Measurements from ENCODE around the gene PXDN. TPM values are rescaled to one million over a fixed set of nuclear protein-coding genes. Genes with fewer than 3 reads are reported as not detected.

The PXDN gene
- total RNA-seq, 1 donor from 2014 or later = 1.5 TPM

DNA sequence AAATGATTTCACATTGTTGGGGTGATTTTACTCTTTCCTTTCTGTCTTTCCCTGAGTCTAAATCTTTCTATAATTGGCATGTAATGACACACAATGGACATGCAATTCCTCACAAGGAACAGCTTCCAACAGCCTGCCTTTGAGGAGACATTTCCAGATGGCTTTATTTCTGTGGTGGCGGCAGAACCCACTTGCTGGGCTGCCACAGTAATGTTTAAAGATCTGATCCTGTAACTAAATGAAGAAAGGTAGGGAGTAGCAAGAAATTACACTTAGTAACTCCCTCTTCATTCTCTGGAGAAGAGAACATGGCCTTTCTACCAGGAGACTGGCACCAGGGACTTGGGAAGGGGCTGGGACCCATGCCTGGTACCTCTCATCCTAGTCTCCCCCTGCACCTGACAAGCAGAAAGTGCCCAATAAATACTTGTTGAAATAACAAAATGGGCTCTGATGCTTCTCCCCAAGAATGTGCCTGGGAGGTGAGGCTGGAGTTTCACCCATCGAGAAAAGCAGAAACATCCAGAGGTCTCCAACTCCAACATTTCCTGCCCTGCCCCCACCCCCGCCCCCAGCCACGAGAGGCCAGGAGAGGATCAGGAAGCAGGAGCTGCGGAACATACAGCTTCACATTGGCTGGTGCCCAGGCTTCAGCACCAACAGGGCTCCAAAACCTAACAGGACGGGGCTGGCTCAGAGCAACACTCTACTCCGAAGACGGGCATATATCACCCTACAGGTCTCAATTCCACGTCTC lies 92.1 kb downstream of the PXDN start:
- intact Hi-C loops (cut with micrococcal nuclease) = no loop called here

DNA sequence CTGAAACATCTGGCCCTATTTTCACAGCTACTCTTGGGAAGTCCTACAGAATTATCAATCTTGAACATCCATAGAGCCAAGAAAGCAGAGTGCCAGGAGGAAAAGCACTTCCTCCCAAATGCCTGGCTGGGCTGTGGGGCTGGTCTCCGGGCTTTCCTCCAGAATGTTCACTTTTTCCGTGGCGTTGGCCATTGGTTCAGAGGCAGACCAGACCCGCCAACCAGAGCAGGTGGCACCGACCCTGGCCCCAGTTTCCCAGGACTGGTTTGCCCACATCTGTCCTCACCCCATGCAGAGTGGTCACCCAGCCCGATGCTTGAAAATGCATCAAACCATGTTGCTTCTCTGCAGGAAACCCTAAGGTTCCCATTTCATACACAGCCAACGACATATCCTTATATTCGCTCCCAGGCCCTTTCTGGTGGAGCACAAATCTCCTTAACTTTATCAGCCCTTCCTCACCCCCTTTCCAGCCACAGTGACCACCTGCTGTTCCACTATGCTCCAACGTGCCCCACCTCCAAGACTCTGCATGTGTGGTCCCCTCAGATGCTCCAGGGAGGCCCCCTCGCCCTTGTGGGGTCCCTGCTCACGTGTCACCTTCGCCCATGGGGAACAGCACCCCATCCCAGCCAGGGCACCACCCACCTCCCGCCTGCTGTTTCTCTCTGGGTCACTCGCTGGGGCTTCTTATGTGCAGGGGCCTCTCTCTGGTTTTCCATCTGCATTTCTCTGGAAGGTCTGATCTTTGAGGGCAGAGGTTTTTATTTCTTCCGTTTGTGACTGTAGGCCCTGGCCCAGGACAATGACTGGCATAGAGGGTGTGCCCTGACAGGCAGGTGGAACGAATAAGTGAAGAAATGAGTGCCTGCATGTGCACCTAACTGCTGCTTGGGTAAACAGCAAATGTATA lies 92.9 kb downstream of the PXDN start:
- intact Hi-C loops (cut with micrococcal nuclease) = no loop called here

DNA sequence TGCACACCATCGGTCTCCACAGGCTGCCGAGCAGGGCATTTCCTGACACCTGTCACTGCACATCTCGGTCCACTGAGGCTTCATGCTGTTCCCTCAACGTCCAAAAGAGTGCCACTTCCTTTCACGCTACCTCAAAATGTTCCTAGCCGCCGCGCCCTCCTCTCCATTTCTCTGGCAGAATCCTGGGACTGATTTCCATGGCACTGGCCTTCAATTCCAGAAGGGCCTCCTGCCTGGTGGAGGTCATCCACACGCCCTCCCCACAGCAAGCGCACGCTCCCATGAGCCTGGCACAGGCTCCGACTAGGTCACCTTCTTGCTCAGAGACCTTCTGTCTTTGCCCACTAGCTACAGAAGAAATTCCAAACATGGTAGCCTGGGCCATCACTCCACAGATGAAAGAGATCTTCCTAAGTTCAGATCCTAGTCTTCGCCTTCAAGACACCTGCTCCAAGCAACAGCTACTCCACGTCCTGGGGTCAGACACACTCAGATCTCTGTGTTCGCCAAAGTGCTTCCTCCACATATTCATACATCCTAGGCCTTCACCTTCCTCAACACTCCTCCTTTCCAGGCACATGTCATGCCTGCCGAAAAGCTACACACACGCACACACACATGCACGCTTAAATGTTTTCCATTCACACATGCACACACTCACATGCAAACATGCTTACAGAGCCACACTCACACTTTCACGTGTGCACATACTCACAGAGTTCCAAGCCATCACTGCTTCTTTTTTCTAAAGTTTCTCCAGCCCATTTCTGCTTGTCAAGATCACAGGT lies 94.0 kb downstream of the PXDN start:
- intact Hi-C loops (cut with micrococcal nuclease) = no loop called here

GRCh38 chr2:1649103-1650084 lies 94.9 kb downstream of the PXDN start:
- intact Hi-C loops (cut with micrococcal nuclease) = no loop called here

DNA sequence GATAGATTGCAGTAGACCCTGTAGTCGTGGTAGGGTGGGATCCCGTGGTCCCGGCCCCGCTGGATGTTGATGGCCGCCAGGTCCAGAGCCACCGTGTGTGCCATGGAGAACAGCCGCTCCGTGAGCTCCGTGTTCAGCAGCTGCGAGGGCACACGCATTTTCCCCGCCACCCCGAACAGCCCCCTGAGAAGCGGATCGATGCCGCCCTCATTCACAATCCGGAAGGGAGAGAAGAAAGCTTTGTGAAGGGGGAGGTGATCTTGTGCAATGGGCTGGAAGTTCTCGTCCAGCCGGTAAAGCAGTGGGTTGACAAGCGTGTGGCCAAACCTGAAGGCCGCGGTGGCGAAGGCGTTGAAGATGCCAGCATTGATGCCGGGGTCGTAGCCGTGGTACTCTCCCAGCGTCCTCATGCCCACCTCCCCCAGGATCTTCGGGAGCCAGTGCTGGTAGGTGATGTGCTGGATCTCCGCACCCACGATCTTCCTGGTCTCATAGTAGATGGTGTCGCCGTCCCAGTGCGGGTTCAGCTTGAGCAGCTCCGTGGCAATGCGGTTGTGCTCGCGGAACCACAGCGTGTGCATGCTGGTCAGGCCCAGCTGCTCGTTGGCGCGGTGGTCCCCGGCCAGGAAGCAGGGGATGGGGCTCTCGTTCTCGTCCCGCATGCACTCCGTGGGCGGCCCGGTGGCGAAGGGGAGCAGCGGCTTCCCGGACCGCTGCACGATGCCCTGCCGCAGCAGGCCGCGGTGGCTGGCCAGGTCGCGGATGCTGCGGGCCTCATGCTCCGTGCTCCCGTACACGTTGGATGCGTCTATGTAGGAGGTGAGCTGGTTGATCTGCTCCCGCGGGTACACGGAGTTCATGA lies 95.8 kb downstream of the PXDN start:
- intact Hi-C loops (cut with micrococcal nuclease) = no loop called here

GRCh38 chr2:1647417-1648240 lies 96.7 kb downstream of the PXDN start:
- intact Hi-C loops (cut with micrococcal nuclease) = no loop called here

GRCh38 chr2:1645761-1646476 lies 98.4 kb downstream of the PXDN start:
- intact Hi-C loops (cut with micrococcal nuclease) = no loop called here

GRCh38 chr2:1644427-1644826 lies 99.9 kb downstream of the PXDN start:
- intact Hi-C loops (cut with micrococcal nuclease) = no loop called here

DNA sequence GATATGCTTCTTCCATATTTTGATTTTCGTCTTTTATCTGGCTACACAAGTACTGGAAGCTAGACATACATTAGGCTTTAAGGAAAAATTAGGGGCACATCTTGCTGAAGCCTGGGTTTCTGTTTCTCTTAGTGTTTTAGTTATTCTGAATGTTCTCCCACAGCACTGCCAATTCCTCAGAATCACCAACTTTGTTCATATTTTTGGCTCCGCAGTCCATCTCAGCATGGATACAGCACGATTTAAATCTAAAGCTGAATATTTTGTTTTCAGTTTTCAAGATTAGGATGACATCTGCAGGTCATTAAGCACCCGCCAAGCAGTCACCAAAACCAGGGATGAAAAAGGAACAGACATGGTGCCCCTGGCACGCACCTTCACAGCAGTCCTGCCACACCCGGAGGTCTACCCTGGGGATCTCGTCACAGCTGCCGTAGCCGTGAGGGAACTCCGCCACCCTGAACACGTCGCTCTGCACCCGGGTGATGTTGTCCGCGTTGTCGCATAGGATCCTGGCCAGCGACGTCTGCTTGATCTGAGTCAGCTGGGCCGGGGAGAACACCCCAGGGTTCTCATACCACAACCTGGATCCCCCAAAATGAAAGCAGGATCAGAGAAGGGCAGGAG lies 101.2 kb downstream of the PXDN start:
- intact Hi-C loops (cut with micrococcal nuclease) = no loop called here

- intact Hi-C loops (cut with micrococcal nuclease) = no loop called here
Observed at GRCh38 chr2:1642066-1642861, 102.1 kb downstream of the PXDN start.

- intact Hi-C loops (cut with micrococcal nuclease) = no loop called here
Observed at GRCh38 chr2:1641523-1641922, 102.8 kb downstream of the PXDN start.

DNA sequence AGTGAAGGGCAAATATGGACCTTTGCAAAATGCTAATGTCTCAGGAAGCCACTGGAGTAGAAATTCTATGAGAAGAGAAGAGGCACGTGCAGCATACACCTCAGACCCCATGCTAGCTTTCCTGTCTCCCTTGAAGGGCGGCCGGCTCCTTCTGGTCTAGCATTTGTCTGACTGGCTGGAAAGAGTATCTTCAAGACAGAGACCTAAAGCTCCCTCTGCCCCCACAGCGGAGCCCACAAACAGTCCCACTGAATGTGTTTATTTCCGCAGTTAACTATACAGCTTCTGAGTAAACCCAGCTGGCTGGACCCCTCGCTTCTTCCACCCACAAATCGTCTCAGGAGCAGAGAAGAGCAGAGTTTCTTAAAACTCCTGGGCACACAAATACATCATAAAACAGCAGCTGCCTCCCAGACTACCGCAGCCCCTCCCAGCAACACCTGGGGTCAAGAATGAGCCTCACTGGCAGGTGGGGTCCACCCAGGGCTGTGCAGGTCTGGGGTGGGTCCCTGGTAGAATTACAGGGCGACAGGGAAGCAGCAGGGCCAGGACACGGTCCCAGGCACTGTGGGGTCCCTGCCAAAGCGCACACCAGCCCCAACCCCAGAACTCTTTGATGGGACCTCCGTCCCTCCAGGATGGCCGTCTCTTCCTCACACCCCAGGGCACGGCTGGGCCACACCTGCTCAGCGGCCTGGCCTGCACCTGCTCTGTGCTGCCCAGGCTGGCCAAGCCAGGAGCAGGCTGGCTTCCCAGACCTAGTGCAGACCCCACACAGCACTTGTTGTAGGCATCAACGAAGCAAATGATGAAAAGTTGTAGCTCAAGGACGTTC lies 103.8 kb downstream of the PXDN start:
- intact Hi-C loops (cut with micrococcal nuclease) = no loop called here

DNA sequence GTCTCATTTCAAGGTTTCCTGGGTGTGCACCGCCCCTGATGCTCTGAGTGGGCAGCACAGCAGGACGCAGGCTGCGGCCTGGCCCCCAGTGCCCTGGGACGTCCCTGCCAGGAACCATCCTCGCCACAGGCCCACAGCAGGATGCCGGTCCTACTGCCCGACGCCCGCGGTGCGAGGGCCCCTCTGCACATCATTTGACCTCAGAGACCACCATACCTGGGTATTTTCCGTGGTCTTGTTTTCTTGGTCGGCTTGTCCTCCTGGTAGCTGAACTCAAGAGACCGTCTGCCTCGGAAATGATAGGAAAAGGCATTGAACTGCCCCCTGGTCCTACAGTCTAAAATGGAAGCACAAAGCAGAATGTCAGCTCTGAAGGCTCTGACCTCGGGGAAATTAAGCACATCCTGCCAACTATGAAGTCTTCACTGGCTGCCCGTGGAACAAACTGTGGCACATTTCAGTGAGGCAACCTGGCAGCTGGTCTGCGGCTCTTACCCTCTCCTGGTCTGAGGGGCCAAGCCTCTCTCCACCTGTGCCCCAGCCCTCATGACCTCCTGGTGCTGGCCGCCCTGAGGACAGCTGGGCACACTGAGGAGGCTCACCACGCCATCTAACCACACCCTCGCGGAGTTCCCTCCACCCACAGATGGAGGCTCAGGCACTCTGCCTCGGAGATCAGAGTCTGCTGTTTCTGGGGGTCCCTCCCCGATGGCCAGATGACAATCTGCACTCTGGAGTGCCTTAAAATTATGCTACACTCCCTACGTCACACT lies 105.0 kb downstream of the PXDN start:
- intact Hi-C loops (cut with micrococcal nuclease) = no loop called here

DNA sequence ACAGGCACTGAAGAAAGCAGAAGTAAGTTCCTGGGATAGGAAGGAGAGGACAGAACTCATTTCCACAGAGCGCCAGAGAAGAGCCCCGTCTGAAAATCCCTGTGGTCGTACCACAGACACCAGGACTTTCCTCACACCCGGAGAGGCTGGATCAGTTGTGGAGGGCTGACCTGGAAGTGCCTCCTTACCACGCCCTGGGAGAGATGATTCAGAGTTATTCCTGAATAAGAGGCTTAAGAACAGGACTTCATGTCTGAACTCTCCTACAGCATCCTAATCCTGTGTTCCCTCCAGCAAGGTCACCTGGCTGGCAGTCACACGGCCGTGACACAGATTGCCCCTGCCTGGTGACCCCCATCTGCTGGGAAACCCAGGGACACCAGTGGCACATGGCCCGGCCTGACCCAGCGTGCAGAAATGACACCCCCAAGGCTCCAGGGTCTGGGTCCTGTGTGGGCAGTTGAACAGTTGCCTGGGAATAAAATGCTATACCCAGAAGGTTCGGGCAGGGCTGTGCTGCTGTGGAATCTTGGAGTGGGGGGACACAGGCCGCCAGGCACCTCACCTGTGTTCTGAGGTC lies 105.9 kb downstream of the PXDN start:
- intact Hi-C loops (cut with micrococcal nuclease) = no loop called here
